Neural cell (in vitro differentiated cells): ENCODE measurements around the gene ANKRD39. TPM values are rescaled to one million over a fixed set of nuclear protein-coding genes. Genes with fewer than 3 reads are reported as not detected.

Experiments used
- H2AFZ ChIP-seq: fragments of 200-600, 300-800 bp; sonication (generic), shearing (Covaris generic); 2 replicates; pipeline ENCODE4 v1.6.0; 2014; ENCODE audit warnings: low read depth, mild to moderate bottlenecking, antibody characterized with exemption, low read length, moderate library complexity
- H3F3A ChIP-seq: fragments of 200-600 bp; shearing (Covaris generic); 2 replicates; pipeline ENCODE4 v1.6.1; 2016; ENCODE audit warnings: mild to moderate bottlenecking, moderate library complexity, mixed read lengths, antibody characterized with exemption, low read length; ENCODE audit not compliant: insufficient read depth, poor library complexity, severe bottlenecking
- H3K27ac ChIP-seq: fragments of 200-600, 300-800 bp; sonication (generic), shearing (Covaris generic); 2 replicates; pipeline ENCODE4 v1.5.1; 2014; ENCODE audit warnings: mild to moderate bottlenecking, low read length, moderate library complexity
- H3K27me3 ChIP-seq: fragments of 300-800, 200-600 bp; sonication (generic), shearing (Covaris generic); 2 replicates; pipeline ENCODE4 v1.6.0; 2014; ENCODE audit warnings: mild to moderate bottlenecking, low read depth, low read length, moderate library complexity; ENCODE audit not compliant: insufficient read depth
- H3K36me3 ChIP-seq: fragments of 300-800, 200-600 bp; sonication (generic), shearing (Covaris generic); 2 replicates; pipeline ENCODE4 v1.5.1; 2014; ENCODE audit warnings: mild to moderate bottlenecking, antibody characterized with exemption, low read length, moderate library complexity; ENCODE audit not compliant: insufficient read depth
- H3K4me2 ChIP-seq: fragments of 300-800, 200-600 bp; sonication (generic), shearing (Covaris generic); 2 replicates; pipeline ENCODE4 v1.6.0; 2014; ENCODE audit warnings: mild to moderate bottlenecking, low read length
- H3K4me3 ChIP-seq: fragments of 300-800, 200-600 bp; sonication (generic), shearing (Covaris generic); 2 replicates; pipeline ENCODE4 v1.5.1; 2014; ENCODE audit warnings: mild to moderate bottlenecking, low read length, moderate library complexity
- H3K79me2 ChIP-seq: fragments of 200-600 bp; shearing (Covaris generic); replicated peaks from 2 replicates; pipeline ENCODE4 v1.6.0; 2014; ENCODE audit warnings: mild to moderate bottlenecking, low read length, moderate library complexity; ENCODE audit not compliant: insufficient read depth
- H3K9ac ChIP-seq: fragments of 300-800, 200-600 bp; sonication (generic), shearing (Covaris generic); 2 replicates; pipeline ENCODE4 v1.6.1; 2016; ENCODE audit warnings: mild to moderate bottlenecking, low read length, mixed read lengths
- H3K9me2 ChIP-seq: fragments of 200-600 bp; shearing (Covaris generic); 2 replicates; pipeline ENCODE4 v1.6.1; 2016; ENCODE audit warnings: mild to moderate bottlenecking, low read length, mixed read lengths; ENCODE audit not compliant: insufficient read depth
- H3K9me3 ChIP-seq: fragments of 200-600, 300-800 bp; sonication (generic), shearing (Covaris generic); 2 replicates; pipeline ENCODE4 v1.6.1; 2016; ENCODE audit warnings: mild to moderate bottlenecking, mixed run types, low read length, moderate library complexity, mixed read lengths
- H4K20me1 ChIP-seq: fragments of 200-600 bp; shearing (Covaris generic); 2 replicates; pipeline ENCODE4 v1.6.1; 2016; ENCODE audit warnings: mild to moderate bottlenecking, mixed run types; ENCODE audit not compliant: insufficient read depth
- EP300 ChIP-seq: fragments of 450-650 bp; conservative IDR thresholded peaks from 2 replicates; pipeline ENCODE4 v1.6.1; 2014; ENCODE audit warnings: antibody characterized with exemption, mild to moderate bottlenecking, moderate library complexity; ENCODE audit not compliant: poor library complexity, severe bottlenecking
- EZH2 ChIP-seq: fragments of 200-600, 300-800 bp; shearing (Covaris generic), sonication (generic); IDR thresholded peaks from 2 replicates; pipeline ENCODE4 v1.6.1; 2014; ENCODE audit warnings: antibody characterized with exemption, low read length, borderline replicate concordance, mild to moderate bottlenecking; ENCODE audit not compliant: insufficient read depth, poor library complexity, severe bottlenecking
- MXI1 ChIP-seq: fragments of 450-650 bp; conservative IDR thresholded peaks from 2 replicates; pipeline ENCODE4 v1.6.1; 2014; ENCODE audit warnings: antibody characterized with exemption, mild to moderate bottlenecking; ENCODE audit not compliant: poor library complexity, severe bottlenecking
- POLR2AphosphoS5 ChIP-seq: IDR thresholded peaks from 2 replicates; pipeline ENCODE4 v1.6.1; 2012
- RAD21 ChIP-seq: fragments of 450-650 bp; conservative IDR thresholded peaks from 2 replicates; pipeline ENCODE4 v1.6.1; 2014; ENCODE audit warnings: antibody characterized with exemption, mild to moderate bottlenecking, moderate library complexity
- SMC3 ChIP-seq: fragments of 450-650 bp; conservative IDR thresholded peaks from 2 replicates; pipeline ENCODE4 v1.6.1; 2014; ENCODE audit warnings: antibody characterized with exemption, mild to moderate bottlenecking, moderate library complexity; ENCODE audit not compliant: poor library complexity
- TAF1 ChIP-seq: IDR thresholded peaks from 2 replicates; pipeline ENCODE4 v1.6.1; 2012; ENCODE audit warnings: low read depth
- polyA plus RNA-seq: library from polyadenylated mRNA; depleted of rRNA; stranded (reverse); fragments of >200 nt; gene quantifications from 2 replicates; pipeline ENCODE4 v1.2.3, GENCODE V29; 2014
- TF ChIP-seq, protein P1 (sequence below): fragments of 450-650 bp; IDR thresholded peaks from 2 replicates; pipeline ENCODE4 v1.5.1; 2014; ENCODE audit warnings: antibody characterized with exemption, mild to moderate bottlenecking, moderate library complexity; ENCODE audit not compliant: poor library complexity, severe bottlenecking
- TF ChIP-seq, protein P2 (sequence below): IDR thresholded peaks from 2 replicates; pipeline ENCODE4 v1.6.1; 2012; ENCODE audit warnings: borderline replicate concordance

Gene ANKRD39
- polyA plus RNA-seq, 1 donor from 2014 or later, result 30.7 TPM

DNA sequence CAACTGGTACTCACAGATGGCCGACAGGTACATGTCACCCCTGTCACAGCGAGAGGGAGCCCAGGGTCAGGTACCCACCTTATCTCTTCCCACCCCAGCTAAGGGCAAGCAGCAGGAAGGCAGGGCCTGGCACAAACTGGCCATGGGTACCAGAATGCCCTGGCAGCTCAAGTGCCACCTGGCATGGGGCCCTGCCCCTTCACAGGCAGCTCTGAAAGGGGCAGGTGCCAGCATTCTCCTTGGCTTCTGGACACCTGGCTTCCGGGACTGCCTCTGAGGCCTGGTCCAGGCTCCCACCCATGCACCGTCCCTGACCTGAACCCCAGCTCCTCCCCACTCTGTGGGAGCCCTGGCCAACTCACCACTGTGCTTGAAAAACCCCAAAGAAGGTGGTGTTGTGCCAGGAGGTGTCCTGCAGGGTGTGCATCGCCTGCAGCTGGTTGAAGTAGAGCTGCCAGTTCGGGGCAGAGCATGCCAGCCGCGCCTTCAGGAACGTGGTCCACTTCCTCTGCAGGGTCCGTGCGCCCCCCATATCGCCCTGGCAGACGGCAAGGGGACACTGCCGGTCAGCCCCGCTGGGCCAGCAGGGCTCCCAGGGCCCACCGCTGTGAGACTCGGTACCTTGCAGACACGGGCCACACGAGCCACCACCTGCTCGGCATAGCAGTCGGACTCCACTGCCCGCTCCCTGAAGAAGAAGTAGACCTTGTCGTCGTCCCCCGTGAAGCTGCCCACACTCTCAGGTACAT lies 6.7 kb upstream of the ANKRD39 start:
- H3K36me3 ChIP-seq, result no peaks in the 10 kb centered on the region
- H3K9ac ChIP-seq, result no peak overlapping the region
- TF ChIP-seq MXI1, result no peak
- TF ChIP-seq SMC3, result no peak
- no peak for TF ChIP-seq EZH2
- TF ChIP-seq, protein P1, sequence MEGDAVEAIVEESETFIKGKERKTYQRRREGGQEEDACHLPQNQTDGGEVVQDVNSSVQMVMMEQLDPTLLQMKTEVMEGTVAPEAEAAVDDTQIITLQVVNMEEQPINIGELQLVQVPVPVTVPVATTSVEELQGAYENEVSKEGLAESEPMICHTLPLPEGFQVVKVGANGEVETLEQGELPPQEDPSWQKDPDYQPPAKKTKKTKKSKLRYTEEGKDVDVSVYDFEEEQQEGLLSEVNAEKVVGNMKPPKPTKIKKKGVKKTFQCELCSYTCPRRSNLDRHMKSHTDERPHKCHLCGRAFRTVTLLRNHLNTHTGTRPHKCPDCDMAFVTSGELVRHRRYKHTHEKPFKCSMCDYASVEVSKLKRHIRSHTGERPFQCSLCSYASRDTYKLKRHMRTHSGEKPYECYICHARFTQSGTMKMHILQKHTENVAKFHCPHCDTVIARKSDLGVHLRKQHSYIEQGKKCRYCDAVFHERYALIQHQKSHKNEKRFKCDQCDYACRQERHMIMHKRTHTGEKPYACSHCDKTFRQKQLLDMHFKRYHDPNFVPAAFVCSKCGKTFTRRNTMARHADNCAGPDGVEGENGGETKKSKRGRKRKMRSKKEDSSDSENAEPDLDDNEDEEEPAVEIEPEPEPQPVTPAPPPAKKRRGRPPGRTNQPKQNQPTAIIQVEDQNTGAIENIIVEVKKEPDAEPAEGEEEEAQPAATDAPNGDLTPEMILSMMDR, result no peak
- no peak for TF ChIP-seq POLR2AphosphoS5
- no peak for TF ChIP-seq TAF1
- TF ChIP-seq, protein P2, sequence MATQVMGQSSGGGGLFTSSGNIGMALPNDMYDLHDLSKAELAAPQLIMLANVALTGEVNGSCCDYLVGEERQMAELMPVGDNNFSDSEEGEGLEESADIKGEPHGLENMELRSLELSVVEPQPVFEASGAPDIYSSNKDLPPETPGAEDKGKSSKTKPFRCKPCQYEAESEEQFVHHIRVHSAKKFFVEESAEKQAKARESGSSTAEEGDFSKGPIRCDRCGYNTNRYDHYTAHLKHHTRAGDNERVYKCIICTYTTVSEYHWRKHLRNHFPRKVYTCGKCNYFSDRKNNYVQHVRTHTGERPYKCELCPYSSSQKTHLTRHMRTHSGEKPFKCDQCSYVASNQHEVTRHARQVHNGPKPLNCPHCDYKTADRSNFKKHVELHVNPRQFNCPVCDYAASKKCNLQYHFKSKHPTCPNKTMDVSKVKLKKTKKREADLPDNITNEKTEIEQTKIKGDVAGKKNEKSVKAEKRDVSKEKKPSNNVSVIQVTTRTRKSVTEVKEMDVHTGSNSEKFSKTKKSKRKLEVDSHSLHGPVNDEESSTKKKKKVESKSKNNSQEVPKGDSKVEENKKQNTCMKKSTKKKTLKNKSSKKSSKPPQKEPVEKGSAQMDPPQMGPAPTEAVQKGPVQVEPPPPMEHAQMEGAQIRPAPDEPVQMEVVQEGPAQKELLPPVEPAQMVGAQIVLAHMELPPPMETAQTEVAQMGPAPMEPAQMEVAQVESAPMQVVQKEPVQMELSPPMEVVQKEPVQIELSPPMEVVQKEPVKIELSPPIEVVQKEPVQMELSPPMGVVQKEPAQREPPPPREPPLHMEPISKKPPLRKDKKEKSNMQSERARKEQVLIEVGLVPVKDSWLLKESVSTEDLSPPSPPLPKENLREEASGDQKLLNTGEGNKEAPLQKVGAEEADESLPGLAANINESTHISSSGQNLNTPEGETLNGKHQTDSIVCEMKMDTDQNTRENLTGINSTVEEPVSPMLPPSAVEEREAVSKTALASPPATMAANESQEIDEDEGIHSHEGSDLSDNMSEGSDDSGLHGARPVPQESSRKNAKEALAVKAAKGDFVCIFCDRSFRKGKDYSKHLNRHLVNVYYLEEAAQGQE, result no peak
- no peak for TF ChIP-seq RAD21
- H3K9me3 ChIP-seq, result no peaks in the 10 kb centered on the region
- H3K27me3 ChIP-seq, result no peaks in the 10 kb centered on the region
- H3K27ac ChIP-seq, result no peak overlapping the region
- H3K4me3 ChIP-seq, result no peak overlapping the region
- H4K20me1 ChIP-seq, result peaks cover 16% of the 10 kb centered on the region
- no peaks in the 10 kb centered on the region for H3F3A ChIP-seq
- no peaks in the 10 kb centered on the region for H3K9me2 ChIP-seq
- no peak overlapping the region for H3K4me2 ChIP-seq
- H3K79me2 ChIP-seq, result peaks cover 34% of the 10 kb centered on the region
- no peak overlapping the region for H2AFZ ChIP-seq

DNA sequence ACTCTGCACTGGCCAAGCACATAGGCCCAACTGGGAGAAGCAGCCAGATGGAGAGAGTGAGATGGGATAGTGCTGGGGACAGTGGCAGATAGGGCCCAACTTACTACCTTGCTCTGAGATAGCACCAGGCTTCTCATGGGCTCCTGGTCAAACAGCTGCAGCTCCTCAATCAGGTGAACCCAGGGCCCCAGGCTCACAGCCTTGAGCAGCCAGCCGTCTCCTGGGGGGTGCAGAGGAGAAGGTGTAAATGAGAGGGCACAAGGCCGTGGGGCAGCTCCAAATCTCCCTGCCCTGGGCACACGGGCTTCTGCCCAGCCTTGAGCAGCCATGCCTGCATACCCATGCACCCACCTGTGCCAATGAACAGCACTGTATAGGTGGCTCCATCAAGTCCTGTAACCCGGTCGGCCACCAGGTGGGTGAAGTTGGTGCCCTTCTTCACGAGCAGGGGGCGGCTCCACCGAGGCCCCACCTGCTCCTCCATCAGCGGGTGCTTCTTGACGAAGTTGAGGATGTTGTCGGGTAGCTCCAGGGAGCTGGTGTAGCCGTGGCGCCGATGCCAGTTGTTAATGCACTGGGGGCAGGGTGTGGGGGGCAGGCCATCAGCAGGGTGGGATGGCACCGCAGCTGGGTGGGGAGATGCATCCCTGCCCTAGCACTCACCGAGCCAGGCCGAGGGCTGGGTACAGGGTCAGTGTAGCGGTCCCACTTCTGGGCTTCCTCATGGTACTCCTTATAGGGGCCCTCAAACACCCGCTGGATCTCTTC lies 5.9 kb upstream of the ANKRD39 start:
- no peaks in the 10 kb centered on the region for H3K36me3 ChIP-seq

More for the DNA sequence above, 5.9 kb upstream of the ANKRD39 start:
- Histone ChIP-seq H3F3A (peaks cover 3% of the 10 kb centered on the region), H3K79me2 (peaks cover 31% of the 10 kb centered on the region), H4K20me1 (peaks cover 16% of the 10 kb centered on the region), H3K4me2 (no peak overlapping the region), H3K9me3 (no peaks in the 10 kb centered on the region), H3K9me2 (no peaks in the 10 kb centered on the region), H3K4me3 (no peak overlapping the region), H3K27me3 (no peaks in the 10 kb centered on the region), H2AFZ (no peak overlapping the region), H3K27ac (no peak overlapping the region), H3K9ac (no peak overlapping the region)
- TF ChIP-seq EP300 (no peak), MXI1 (no peak), RAD21 (no peak), TAF1 (no peak), POLR2AphosphoS5 (no peak), SMC3 (no peak), EZH2 (no peak)
- TF ChIP-seq, protein P2, result no peak
- TF ChIP-seq, protein P1, result no peak
